GM12878 (cell line): Measurements from ENCODE around the gene MACROD2. TPM values are rescaled to one million over a fixed set of nuclear protein-coding genes. Genes with fewer than 3 reads are reported as not detected.

Experiments used
- EED ChIP-seq: sonication (generic); IDR thresholded peaks from 2 replicates; pipeline ENCODE4 v1.6.1; 2016; ENCODE audit warnings: antibody characterized with exemption, low read depth
- JUNB ChIP-seq: IDR thresholded peaks from 2 replicates; pipeline ENCODE4 v1.6.1; 2016; ENCODE audit warnings: antibody characterized with exemption, mild to moderate bottlenecking
- MEF2B ChIP-seq: fragments of 450-650 bp; IDR thresholded peaks from 2 replicates; pipeline ENCODE4 v1.6.1; 2018; ENCODE audit warnings: mild to moderate bottlenecking, moderate library complexity; ENCODE audit not compliant: partially characterized antibody, poor library complexity, severe bottlenecking
- NFXL1 ChIP-seq: fragments of 450-650 bp; IDR thresholded peaks from 2 replicates; pipeline ENCODE4 v1.6.1; 2017; ENCODE audit warnings: antibody characterized with exemption, mild to moderate bottlenecking, borderline replicate concordance
- SMARCA5 ChIP-seq: fragments of 450-650 bp; IDR thresholded peaks from 2 replicates; pipeline ENCODE4 v1.6.1; 2017; ENCODE audit warnings: mild to moderate bottlenecking
- TBL1XR1 ChIP-seq: IDR thresholded peaks from 2 replicates; pipeline ENCODE4 v1.6.1; 2012; ENCODE audit warnings: low read depth, low read length, improper control_type of control experiment
- TCF7 ChIP-seq: IDR thresholded peaks from 2 replicates; pipeline ENCODE4 v1.6.1; 2014; ENCODE audit warnings: antibody characterized with exemption, borderline replicate concordance
- polyA plus RNA-seq, 11 experiments: library from polyadenylated mRNA; depleted of rRNA in 4 of 11; unstranded in 6 of 11; stranded (reverse) in 5 of 11; fragments of >200 nt; fragmentation: Nextera tagmentation in 4 of 11; fragmentation: Illumina TruSeq in 1 of 11; extraction: Ambion mirVana in 4 of 11; extraction: Trizol in 1 of 11; gene quantifications; 1 replicate in 1 of 11; 2 replicates in 10 of 11; pipeline versions ENCODE4 v1.2.1 to v1.2.3, GENCODE V29; 2011 to 2016; ENCODE audit warnings: inconsistent platforms in 2 of 11, missing spikeins in 2 of 11, low read depth in 1 of 11
- total RNA-seq, 4 experiments: library from RNA; depleted of rRNA in 3 of 4; stranded (reverse); fragments of >200 nt in 3 of 4; fragmentation: Illumina TruSeq in 1 of 4; extraction: Trizol in 1 of 4; gene quantifications; 2 replicates each; pipeline versions ENCODE4 v1.2.1 to v1.2.3, GENCODE V29; 2013 to 2021
- TF ChIP-seq, protein P1 (sequence below): fragments of 450-650 bp; formaldehyde crosslinking; IDR thresholded peaks from 2 replicates; pipeline ENCODE4 v1.4.0; 2022; ENCODE audit warnings: mild to moderate bottlenecking, moderate library complexity
- TF ChIP-seq, protein P2 (sequence below): fragments of 450-650 bp; formaldehyde crosslinking; IDR thresholded peaks from 2 replicates; pipeline ENCODE4 v1.5.0; 2022; ENCODE audit warnings: mild to moderate bottlenecking, missing genetic modification characterization

The MACROD2 gene
- total and polyA plus RNA-seq, 10 of the 15 experiments (the other 5 are each of a cell fraction or from before 2014, with no cell fraction given) = 1.1 to 21.5 (median 2.2) TPM

DNA sequence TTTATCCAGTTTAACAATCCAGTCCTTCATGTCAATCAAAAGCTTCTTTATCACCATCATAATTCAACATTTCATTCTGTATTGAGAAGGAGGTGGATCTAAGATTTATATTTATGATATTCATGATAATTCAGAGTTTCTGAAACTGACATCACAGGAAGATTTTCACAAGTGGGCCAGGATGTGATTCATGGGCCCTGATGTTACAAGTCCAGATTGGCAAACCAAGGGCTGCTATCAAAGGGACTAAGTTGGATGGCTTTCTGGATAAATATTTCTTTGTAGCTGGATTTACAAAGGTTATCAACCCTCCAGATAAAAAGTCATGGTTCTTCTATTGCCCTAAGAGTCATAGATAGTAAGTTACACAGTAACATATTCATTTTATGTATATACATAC, 1711.4 kb downstream of the MACROD2 start (continued):
- TF ChIP-seq, protein P1, sequence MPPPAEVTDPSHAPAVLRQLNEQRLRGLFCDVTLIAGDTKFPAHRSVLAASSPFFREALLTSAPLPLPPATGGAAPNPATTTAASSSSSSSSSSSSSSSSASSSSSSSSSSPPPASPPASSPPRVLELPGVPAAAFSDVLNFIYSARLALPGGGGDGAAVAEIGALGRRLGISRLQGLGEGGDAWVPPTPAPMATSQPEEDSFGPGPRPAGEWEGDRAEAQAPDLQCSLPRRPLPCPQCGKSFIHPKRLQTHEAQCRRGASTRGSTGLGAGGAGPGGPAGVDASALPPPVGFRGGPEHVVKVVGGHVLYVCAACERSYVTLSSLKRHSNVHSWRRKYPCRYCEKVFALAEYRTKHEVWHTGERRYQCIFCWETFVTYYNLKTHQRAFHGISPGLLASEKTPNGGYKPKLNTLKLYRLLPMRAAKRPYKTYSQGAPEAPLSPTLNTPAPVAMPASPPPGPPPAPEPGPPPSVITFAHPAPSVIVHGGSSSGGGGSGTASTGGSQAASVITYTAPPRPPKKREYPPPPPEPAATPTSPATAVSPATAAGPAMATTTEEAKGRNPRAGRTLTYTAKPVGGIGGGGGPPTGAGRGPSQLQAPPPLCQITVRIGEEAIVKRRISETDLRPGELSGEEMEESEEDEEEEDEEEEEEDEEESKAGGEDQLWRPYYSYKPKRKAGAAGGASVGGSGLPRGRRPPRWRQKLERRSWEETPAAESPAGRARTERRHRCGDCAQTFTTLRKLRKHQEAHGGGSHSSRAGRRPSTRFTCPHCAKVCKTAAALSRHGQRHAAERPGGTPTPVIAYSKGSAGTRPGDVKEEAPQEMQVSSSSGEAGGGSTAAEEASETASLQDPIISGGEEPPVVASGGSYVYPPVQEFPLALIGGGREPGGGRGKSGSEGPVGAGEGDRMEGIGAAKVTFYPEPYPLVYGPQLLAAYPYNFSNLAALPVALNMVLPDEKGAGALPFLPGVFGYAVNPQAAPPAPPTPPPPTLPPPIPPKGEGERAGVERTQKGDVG (CRISPR knock-in tag) = no peak
- TF ChIP-seq, protein P2, sequence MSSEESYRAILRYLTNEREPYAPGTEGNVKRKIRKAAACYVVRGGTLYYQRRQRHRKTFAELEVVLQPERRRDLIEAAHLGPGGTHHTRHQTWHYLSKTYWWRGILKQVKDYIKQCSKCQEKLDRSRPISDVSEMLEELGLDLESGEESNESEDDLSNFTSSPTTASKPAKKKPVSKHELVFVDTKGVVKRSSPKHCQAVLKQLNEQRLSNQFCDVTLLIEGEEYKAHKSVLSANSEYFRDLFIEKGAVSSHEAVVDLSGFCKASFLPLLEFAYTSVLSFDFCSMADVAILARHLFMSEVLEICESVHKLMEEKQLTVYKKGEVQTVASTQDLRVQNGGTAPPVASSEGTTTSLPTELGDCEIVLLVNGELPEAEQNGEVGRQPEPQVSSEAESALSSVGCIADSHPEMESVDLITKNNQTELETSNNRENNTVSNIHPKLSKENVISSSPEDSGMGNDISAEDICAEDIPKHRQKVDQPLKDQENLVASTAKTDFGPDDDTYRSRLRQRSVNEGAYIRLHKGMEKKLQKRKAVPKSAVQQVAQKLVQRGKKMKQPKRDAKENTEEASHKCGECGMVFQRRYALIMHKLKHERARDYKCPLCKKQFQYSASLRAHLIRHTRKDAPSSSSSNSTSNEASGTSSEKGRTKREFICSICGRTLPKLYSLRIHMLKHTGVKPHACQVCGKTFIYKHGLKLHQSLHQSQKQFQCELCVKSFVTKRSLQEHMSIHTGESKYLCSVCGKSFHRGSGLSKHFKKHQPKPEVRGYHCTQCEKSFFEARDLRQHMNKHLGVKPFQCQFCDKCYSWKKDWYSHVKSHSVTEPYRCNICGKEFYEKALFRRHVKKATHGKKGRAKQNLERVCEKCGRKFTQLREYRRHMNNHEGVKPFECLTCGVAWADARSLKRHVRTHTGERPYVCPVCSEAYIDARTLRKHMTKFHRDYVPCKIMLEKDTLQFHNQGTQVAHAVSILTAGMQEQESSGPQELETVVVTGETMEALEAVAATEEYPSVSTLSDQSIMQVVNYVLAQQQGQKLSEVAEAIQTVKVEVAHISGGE = no peak
- TF ChIP-seq NFXL1 (no peak), SMARCA5 (no peak), JUNB (no peak), MEF2B (no peak), TBL1XR1 (no peak), EED (no peak), TCF7 (no peak)
